ENCODE measurements around the gene STIM1.

Gene STIM1

DNA sequence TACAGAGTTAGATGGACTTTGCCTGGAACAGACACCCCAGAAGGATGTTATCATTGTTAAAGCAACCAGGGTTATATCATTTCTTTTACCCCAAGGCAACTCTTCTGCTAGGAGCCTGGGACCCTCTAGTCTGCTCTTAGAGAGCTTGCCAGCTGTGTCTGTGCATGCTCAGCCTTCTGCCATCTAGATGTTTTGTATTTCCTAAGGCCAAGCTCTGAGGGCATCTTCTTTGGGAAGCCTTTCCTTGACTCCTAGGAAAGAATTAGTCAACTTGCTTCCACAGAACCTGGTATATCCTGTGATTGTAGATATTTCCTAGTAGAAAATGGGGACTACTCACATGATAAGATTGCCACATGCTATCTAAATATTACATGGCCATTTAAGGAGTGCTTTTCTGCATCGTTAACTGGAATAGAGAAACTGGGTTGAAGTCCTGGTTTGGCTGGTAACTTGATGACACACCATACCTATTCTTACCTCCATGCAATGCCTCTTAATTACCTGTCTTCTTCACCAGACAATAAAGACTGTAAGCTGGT, 87.6 kb downstream of the STIM1 start:
- Histone ChIP-seq H3K9me3 (ENCODE audit: low read depth, low read length) (no peaks in the 10 kb centered on the region), H3K4me3 (no peak overlapping the region), H3K36me3 (ENCODE audit: insufficient read depth, low read length) (no peaks in the 10 kb centered on the region), H3K27ac (no peak overlapping the region), H3K9ac (ENCODE audit: insufficient read length) (no peak overlapping the region)
- TF ChIP-seq FOXP2 (optimal IDR thresholded peaks at IDR 0.05; ENCODE audit: control extremely low read depth, extremely low read length, insufficient read depth) (no peak), EZH2 (IDR thresholded peaks at IDR 0.05) (no peak), POLR2AphosphoS5 (IDR thresholded peaks at IDR 0.05; ENCODE audit: borderline replicate concordance, low read depth, low read length) (no peak)
- no peak for DNase-seq (ENCODE audit: low read depth, low spot score)

DNA sequence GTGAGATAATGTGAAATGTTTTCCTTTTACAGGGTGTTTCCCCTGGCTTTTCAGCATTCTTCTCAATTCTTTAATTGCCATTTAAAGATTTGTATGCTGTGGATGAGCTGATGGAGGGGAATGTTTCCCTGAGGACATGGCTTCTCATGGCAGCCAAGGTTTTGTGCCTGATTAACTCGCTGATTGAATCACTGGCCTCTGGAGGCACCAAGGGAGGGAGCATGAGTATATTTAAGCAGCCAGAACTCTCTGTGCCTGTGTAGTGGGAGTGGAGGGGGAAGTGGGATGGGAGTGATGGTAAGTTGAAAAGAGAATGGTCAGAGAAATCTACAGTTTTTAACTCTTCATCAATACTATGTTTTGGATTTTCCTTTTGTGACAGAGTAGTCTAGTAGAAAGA, 88.7 kb downstream of the STIM1 start:
- Histone ChIP-seq H3K27ac (no peak overlapping the region), H3K36me3 (ENCODE audit: insufficient read depth, low read length) (no peaks in the 10 kb centered on the region), H3K4me3 (no peak overlapping the region), H3K9ac (ENCODE audit: insufficient read length) (no peak overlapping the region), H3K9me3 (ENCODE audit: low read depth, low read length) (no peaks in the 10 kb centered on the region)
- TF ChIP-seq FOXP2 (optimal IDR thresholded peaks at IDR 0.05; ENCODE audit: control extremely low read depth, extremely low read length, insufficient read depth), result no peak
- no peak for TF ChIP-seq EZH2 (IDR thresholded peaks at IDR 0.05)
- no peak for TF ChIP-seq POLR2AphosphoS5 (IDR thresholded peaks at IDR 0.05; ENCODE audit: borderline replicate concordance, low read depth, low read length)
- DNase-seq (ENCODE audit: low read depth, low spot score), result no peak

DNA sequence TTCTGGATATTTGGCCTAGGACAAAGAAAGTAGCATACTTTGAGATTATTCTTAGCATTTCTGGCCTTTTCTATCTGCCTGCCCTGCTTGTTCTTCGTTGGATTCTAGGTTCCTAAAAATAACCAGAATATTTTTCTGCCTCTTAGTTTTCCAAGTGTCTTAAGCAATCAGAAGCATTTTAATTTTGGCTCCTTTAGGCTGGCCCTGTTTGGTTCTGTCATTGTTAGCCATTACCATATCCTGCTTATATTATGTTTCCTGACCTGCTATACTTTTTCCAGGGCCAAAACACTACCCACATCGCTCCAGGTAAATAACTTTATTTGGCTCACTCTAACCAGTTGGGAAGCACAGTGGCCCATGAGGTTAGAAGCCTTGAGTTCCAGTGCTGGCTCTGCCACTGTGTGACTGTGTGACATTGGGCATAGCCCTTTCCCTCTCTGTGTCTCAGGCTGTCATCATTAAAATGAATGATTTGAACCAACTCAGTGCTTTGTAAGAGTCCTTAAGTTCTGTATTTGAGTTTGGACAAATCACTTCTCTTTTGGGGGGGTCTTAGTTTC, 91.1 kb downstream of the STIM1 start:
- no peak for DNase-seq (ENCODE audit: low read depth, low spot score)
- no peak overlapping the region for H3K4me3 ChIP-seq
- no peaks in the 10 kb centered on the region for H3K9me3 ChIP-seq (ENCODE audit: low read depth, low read length)
- H3K9ac ChIP-seq (ENCODE audit: insufficient read length), result no peak overlapping the region
- no peak overlapping the region; the same call in 1 of the 2 replicates for H3K27ac ChIP-seq
- TF ChIP-seq EZH2 (IDR thresholded peaks at IDR 0.05), result no peak
- TF ChIP-seq POLR2AphosphoS5 (IDR thresholded peaks at IDR 0.05; ENCODE audit: borderline replicate concordance, low read depth, low read length), result no peak
- no peak for TF ChIP-seq FOXP2 (optimal IDR thresholded peaks at IDR 0.05; ENCODE audit: control extremely low read depth, extremely low read length, insufficient read depth)
- no peaks in the 10 kb centered on the region for H3K36me3 ChIP-seq (ENCODE audit: insufficient read depth, low read length)

GRCh38 chr11:3947061-3947460, 91.6 kb downstream of the STIM1 start:
- H3K9me3 ChIP-seq (ENCODE audit: low read depth, low read length), result no peaks in the 10 kb centered on the region
- peak overlapping the region; percentile 26; the same call in 1 of the 2 replicates for H3K27ac ChIP-seq
- H3K36me3 ChIP-seq (ENCODE audit: insufficient read depth, low read length), result no peaks in the 10 kb centered on the region
- no peak overlapping the region for H3K9ac ChIP-seq (ENCODE audit: insufficient read length)
- no peak for TF ChIP-seq POLR2AphosphoS5 (IDR thresholded peaks at IDR 0.05; ENCODE audit: borderline replicate concordance, low read depth, low read length)
- no peak for TF ChIP-seq EZH2 (IDR thresholded peaks at IDR 0.05)
- no peak for TF ChIP-seq FOXP2 (optimal IDR thresholded peaks at IDR 0.05; ENCODE audit: control extremely low read depth, extremely low read length, insufficient read depth)
- no peak for DNase-seq (ENCODE audit: low read depth, low spot score)
- no peak overlapping the region for H3K4me3 ChIP-seq

GRCh38 chr11:3949125-3949524, 93.7 kb downstream of the STIM1 start:
- H3K4me3 ChIP-seq, result no peak overlapping the region
- no peaks in the 10 kb centered on the region for H3K36me3 ChIP-seq (ENCODE audit: insufficient read depth, low read length)
- no peak overlapping the region for H3K27ac ChIP-seq
- no peak for DNase-seq (ENCODE audit: low read depth, low spot score)
- no peak for TF ChIP-seq POLR2AphosphoS5 (IDR thresholded peaks at IDR 0.05; ENCODE audit: borderline replicate concordance, low read depth, low read length)
- TF ChIP-seq EZH2 (IDR thresholded peaks at IDR 0.05), result no peak
- TF ChIP-seq FOXP2 (optimal IDR thresholded peaks at IDR 0.05; ENCODE audit: control extremely low read depth, extremely low read length, insufficient read depth), result no peak
- no peaks in the 10 kb centered on the region for H3K9me3 ChIP-seq (ENCODE audit: low read depth, low read length)
- no peak overlapping the region for H3K9ac ChIP-seq (ENCODE audit: insufficient read length)

GRCh38 chr11:3950996-3951660, 95.7 kb downstream of the STIM1 start:
- Histone ChIP-seq H3K9me3 (ENCODE audit: low read depth, low read length) (no peaks in the 10 kb centered on the region), H3K36me3 (ENCODE audit: insufficient read depth, low read length) (no peaks in the 10 kb centered on the region), H3K4me3 (no peak overlapping the region), H3K27ac (no peak overlapping the region), H3K9ac (ENCODE audit: insufficient read length) (no peak overlapping the region)
- TF ChIP-seq POLR2AphosphoS5 (IDR thresholded peaks at IDR 0.05; ENCODE audit: borderline replicate concordance, low read depth, low read length) (no peak), EZH2 (IDR thresholded peaks at IDR 0.05) (no peak), FOXP2 (optimal IDR thresholded peaks at IDR 0.05; ENCODE audit: control extremely low read depth, extremely low read length, insufficient read depth) (no peak)
- DNase-seq (ENCODE audit: low read depth, low spot score), result no peak

DNA sequence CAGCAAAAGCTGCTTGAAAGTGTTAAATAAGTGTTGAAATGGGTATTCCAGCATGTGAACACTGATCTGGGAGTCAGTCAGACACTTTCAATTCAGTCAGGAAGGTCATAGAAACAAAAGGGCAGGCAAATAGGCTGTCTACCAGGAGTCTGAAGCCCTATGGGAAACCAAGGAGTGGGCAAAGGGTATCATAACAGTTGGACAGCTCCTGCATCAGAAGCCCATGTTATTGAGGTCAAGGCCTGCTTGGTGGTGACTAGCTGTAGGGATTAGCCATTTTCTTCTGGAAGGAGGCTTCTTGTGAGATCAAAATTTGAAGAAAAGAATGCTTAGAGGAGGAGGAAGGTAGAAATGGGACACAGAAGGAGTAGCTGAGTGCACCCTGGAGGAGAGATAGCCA, 97.3 kb downstream of the STIM1 start:
- DNase-seq (ENCODE audit: low read depth, low spot score), result no peak
- Histone ChIP-seq H3K36me3 (ENCODE audit: insufficient read depth, low read length) (no peaks in the 10 kb centered on the region), H3K27ac (no peak overlapping the region), H3K4me3 (no peak overlapping the region), H3K9me3 (ENCODE audit: low read depth, low read length) (no peaks in the 10 kb centered on the region), H3K9ac (ENCODE audit: insufficient read length) (no peak overlapping the region)
- TF ChIP-seq FOXP2 (optimal IDR thresholded peaks at IDR 0.05; ENCODE audit: control extremely low read depth, extremely low read length, insufficient read depth) (no peak), EZH2 (IDR thresholded peaks at IDR 0.05) (no peak), POLR2AphosphoS5 (IDR thresholded peaks at IDR 0.05; ENCODE audit: borderline replicate concordance, low read depth, low read length) (no peak)

DNA sequence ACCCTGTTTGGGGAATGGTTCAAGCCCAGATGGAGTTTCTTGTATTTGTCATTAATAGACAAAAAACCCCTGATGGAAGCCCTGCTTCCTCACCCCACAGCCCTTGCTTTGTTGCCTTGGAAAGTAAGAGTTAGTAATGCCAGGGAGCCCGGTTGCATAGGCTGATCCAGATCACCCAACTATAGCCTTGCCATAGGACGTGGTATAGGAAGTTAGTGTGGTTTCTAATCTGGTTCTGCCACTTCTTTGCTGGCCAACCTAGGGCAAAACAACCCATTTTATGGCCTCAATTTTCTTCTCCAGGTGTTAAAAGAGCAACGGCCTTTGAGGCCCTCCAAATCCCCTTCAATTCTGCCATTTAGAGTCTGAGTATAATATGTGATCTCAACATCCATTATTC, 97.9 kb downstream of the STIM1 start:
- no peak overlapping the region for H3K9ac ChIP-seq (ENCODE audit: insufficient read length)
- H3K9me3 ChIP-seq (ENCODE audit: low read depth, low read length), result no peaks in the 10 kb centered on the region
- no peak overlapping the region for H3K27ac ChIP-seq
- H3K4me3 ChIP-seq, result no peak overlapping the region
- no peaks in the 10 kb centered on the region for H3K36me3 ChIP-seq (ENCODE audit: insufficient read depth, low read length)
- TF ChIP-seq FOXP2 (optimal IDR thresholded peaks at IDR 0.05; ENCODE audit: control extremely low read depth, extremely low read length, insufficient read depth), result no peak
- TF ChIP-seq EZH2 (IDR thresholded peaks at IDR 0.05), result no peak
- no peak for TF ChIP-seq POLR2AphosphoS5 (IDR thresholded peaks at IDR 0.05; ENCODE audit: borderline replicate concordance, low read depth, low read length)
- DNase-seq (ENCODE audit: low read depth, low spot score), result no peak
